ENCODE results near the gene RERG.
"Not testable (repeated sequence)": the region's sequence is repeated elsewhere in the genome, so short reads cannot be mapped to it uniquely, and the experiment has no call there.

Gene RERG

GRCh38 chr12:15116086-15116485 is 105.1 kb downstream of the RERG start:
- no peaks in the 10 kb centered on the region for H3K4me1 ChIP-seq (ENCODE audit: insufficient read depth, low read length)
- no peaks in the 10 kb centered on the region for H3K36me3 ChIP-seq (ENCODE audit: insufficient read depth, low read length)

DNA sequence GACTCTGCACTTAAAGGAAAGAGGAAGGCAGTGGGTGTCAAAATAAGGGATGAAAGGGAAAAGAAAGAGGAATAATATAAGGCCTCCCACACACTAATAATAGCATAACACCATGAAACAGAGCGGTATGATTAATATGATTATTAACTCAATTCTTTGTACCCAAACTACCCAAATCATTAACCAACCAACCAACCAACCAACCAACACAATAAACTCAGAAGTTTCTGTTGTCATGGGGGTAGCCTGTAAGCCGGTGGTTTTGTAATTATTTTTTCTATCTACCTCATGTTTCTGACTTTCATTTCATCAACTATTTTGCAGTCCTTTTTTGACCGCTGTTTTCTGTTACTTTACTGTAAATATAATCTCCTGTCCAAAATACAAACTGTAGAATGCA is 105.8 kb downstream of the RERG start:
- H3K36me3 ChIP-seq (ENCODE audit: insufficient read depth, low read length) = no peaks in the 10 kb centered on the region
- H3K9me3 ChIP-seq (ENCODE audit: control insufficient read depth, insufficient read depth, low read length) = no peaks in the 10 kb centered on the region

More at GRCh38 chr12:15116086-15116485, 105.1 kb downstream of the RERG start:
- no peak overlapping the region for H3K9ac ChIP-seq (ENCODE audit: low read depth, low read length)
- no peaks in the 10 kb centered on the region for H3K9me3 ChIP-seq (ENCODE audit: control insufficient read depth, insufficient read depth, low read length)

GRCh38 chr12:15114501-15114900 is 106.7 kb downstream of the RERG start:
- H3K9me3 ChIP-seq (ENCODE audit: control insufficient read depth, insufficient read depth, low read length) = no peaks in the 10 kb centered on the region
- H3K9ac ChIP-seq (ENCODE audit: low read depth, low read length) = no peak overlapping the region
- H3K4me1 ChIP-seq (ENCODE audit: insufficient read depth, low read length) = no peaks in the 10 kb centered on the region
- no peaks in the 10 kb centered on the region for H3K36me3 ChIP-seq (ENCODE audit: insufficient read depth, low read length)

More for the DNA sequence above, 105.8 kb downstream of the RERG start:
- H3K9ac ChIP-seq (ENCODE audit: low read depth, low read length) = no peak overlapping the region
- H3K4me1 ChIP-seq (ENCODE audit: insufficient read depth, low read length) = no peaks in the 10 kb centered on the region

DNA sequence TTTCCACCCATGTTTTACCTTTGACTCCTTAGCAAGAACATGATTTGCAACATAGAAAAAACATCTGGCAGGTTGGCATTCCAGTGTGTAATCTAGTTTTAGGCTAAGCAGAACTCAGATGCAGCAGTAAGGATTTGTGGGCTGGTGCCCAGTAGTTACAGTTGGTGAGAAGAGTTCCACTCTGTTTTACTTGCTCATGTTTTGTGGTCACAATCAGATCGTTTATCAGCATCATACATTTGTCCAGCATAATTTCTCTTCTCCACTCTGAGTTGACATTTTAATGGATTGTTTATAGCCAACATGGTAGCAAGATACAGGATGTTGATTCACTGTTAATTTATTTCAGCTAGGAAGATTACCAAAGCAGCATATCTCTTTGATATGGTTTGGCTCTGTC is 128.4 kb downstream of the RERG start:
- Histone ChIP-seq H3K4me1 (ENCODE audit: insufficient read depth, low read length) (no peaks in the 10 kb centered on the region), H3K36me3 (ENCODE audit: insufficient read depth, low read length) (no peaks in the 10 kb centered on the region), H3K9ac (ENCODE audit: low read depth, low read length) (no peak overlapping the region), H3K9me3 (ENCODE audit: control insufficient read depth, insufficient read depth, low read length) (no peaks in the 10 kb centered on the region)

DNA sequence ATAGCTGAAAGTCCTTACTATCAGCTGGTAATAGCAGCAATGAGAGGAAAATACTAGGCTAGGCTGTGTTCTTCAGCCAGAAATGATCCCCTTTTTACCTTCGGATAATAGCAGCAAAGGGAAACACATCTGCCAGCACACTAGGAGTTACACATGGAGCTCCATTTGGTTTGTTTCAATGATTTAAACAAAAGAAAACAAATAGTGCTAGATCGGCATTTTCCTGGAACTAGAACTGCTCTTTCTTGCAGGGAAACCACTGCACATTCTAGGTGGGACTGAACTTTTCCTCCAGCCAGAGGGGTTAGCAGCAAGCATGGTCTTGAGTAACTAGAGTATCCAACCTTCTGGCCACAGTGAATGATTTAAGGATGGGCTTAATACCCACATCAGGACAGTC is 130.8 kb downstream of the RERG start:
- H3K9ac ChIP-seq (ENCODE audit: low read depth, low read length) = no peak overlapping the region
- H3K36me3 ChIP-seq (ENCODE audit: insufficient read depth, low read length) = no peaks in the 10 kb centered on the region
- no peaks in the 10 kb centered on the region for H3K4me1 ChIP-seq (ENCODE audit: insufficient read depth, low read length)

DNA sequence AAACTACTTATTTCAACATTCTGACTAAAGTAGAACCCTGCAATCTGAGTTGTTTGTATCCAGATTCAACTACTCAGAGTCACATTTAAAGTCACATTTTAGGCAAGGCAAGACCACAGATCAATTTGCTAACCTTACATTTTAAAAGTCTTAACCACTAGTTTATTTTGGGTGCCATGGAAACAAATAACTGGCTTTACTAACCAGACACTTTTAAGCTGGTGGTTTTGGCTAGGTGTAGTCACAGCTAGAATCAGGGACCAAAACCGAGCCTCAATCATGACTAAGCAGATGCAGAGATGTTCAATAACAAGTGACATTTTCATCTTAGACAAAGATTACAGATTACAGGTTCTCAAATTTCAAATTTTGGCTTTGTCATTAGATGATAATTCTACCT is 133.1 kb downstream of the RERG start:
- Histone ChIP-seq H3K36me3 (ENCODE audit: insufficient read depth, low read length) (no peaks in the 10 kb centered on the region), H3K4me1 (ENCODE audit: insufficient read depth, low read length) (no peaks in the 10 kb centered on the region), H3K9ac (ENCODE audit: low read depth, low read length) (no peak overlapping the region), H3K9me3 (ENCODE audit: control insufficient read depth, insufficient read depth, low read length) (no peaks in the 10 kb centered on the region)

More for the DNA sequence above, 130.8 kb downstream of the RERG start:
- no peaks in the 10 kb centered on the region for H3K9me3 ChIP-seq (ENCODE audit: control insufficient read depth, insufficient read depth, low read length)

DNA sequence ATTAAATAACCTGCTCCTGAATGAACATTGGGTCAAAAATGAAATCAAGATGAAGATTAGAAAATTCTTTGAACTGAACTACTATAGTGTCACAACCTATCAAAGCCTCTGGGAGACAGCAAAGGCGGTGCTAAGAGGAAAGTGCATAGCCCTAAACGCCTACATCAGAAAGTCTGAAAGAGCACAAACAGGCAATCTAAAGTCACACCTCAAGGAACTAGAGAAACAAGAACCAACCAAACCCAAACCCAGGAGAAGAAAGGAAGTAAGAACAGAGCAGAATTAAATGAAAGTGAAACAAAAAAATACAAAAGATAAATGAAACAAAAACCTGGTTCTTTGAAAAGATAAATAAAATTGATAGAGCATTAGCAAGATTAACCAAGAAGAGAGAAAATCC is 143.5 kb downstream of the RERG start:
- not testable (repeated sequence) for H3K9me3 ChIP-seq (ENCODE audit: control insufficient read depth, insufficient read depth, low read length); H3K4me1 ChIP-seq (ENCODE audit: insufficient read depth, low read length); H3K36me3 ChIP-seq (ENCODE audit: insufficient read depth, low read length); H3K9ac ChIP-seq (ENCODE audit: low read depth, low read length)

DNA sequence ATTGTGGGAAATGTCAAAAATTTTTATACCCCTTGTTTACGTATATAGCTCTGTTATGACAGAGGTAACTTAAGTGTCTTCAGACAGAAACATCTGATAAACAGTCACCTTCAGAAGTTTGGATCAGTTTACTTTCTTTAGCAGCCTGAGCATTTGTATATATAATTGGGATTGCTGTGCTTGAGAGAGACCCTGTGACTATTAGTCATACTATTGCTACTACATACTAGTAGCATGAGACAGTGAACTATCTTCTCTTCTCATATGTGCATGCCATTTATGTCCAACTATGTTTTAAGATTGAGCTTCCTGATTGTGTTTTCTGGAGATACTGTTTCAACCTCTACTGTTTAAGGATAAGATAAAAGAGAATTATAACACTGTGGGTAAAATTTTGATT is 146.9 kb downstream of the RERG start:
- Histone ChIP-seq H3K36me3 (ENCODE audit: insufficient read depth, low read length) (no peaks in the 10 kb centered on the region), H3K9me3 (ENCODE audit: control insufficient read depth, insufficient read depth, low read length) (no peaks in the 10 kb centered on the region), H3K4me1 (ENCODE audit: insufficient read depth, low read length) (no peaks in the 10 kb centered on the region), H3K9ac (ENCODE audit: low read depth, low read length) (no peak overlapping the region)

GRCh38 chr12:15059123-15059522 is 162.1 kb downstream of the RERG start:
- Histone ChIP-seq H3K9ac (ENCODE audit: low read depth, low read length) (no peak overlapping the region), H3K9me3 (ENCODE audit: control insufficient read depth, insufficient read depth, low read length) (no peaks in the 10 kb centered on the region), H3K36me3 (ENCODE audit: insufficient read depth, low read length) (no peaks in the 10 kb centered on the region), H3K4me1 (ENCODE audit: insufficient read depth, low read length) (no peaks in the 10 kb centered on the region)
